Measurements from ENCODE around the gene SLC16A11. TPM values are rescaled to one million over a fixed set of nuclear protein-coding genes. Genes with fewer than 3 reads are reported as not detected.
"Not testable (repeated sequence)": the region's sequence is repeated elsewhere in the genome, so short reads cannot be mapped to it uniquely, and the experiment has no call there.

The SLC16A11 gene
- total RNA-seq, 1 donor from 2014 or later: 2.5 TPM

- ATAC-seq (no peak), DNase-seq (ENCODE audit: low spot score) (no peak)
These were observed 16.4 kb upstream of the SLC16A11 start for GRCh38 chr17:7060165-7060891.

- no peak for DNase-seq (ENCODE audit: low spot score)
- ATAC-seq: peak; percentile 32
These were observed 15.0 kb upstream of the SLC16A11 start for GRCh38 chr17:7058831-7059447.

GRCh38 chr17:7056386-7056785, 12.5 kb upstream of the SLC16A11 start:
- ATAC-seq (no peak), DNase-seq (ENCODE audit: low spot score) (no peak)

GRCh38 chr17:7050583-7050982, 6.7 kb upstream of the SLC16A11 start:
- not testable (repeated sequence) for ATAC-seq; DNase-seq (ENCODE audit: low spot score)

GRCh38 chr17:7048968-7049367, 5.1 kb upstream of the SLC16A11 start:
- ATAC-seq (no peak), DNase-seq (ENCODE audit: low spot score) (no peak)

GRCh38 chr17:7047566-7047965, 3.7 kb upstream of the SLC16A11 start:
- DNase-seq (ENCODE audit: low spot score) (no peak), ATAC-seq (no peak)

GRCh38 chr17:7046725-7047397, 3.0 kb upstream of the SLC16A11 start:
- not testable (repeated sequence) for ATAC-seq; DNase-seq (ENCODE audit: low spot score)

GRCh38 chr17:7046127-7046724, 2.3 kb upstream of the SLC16A11 start:
- ATAC-seq (no peak), DNase-seq (ENCODE audit: low spot score) (no peak)

- ATAC-seq (peak; percentile 36), DNase-seq (ENCODE audit: low spot score) (no peak)
These were observed 1.7 kb upstream of the SLC16A11 start for GRCh38 chr17:7045492-7046126.

- ATAC-seq (peak; percentile 59), DNase-seq (ENCODE audit: low spot score) (peak; percentile 75)
These were observed 753 bp downstream of the SLC16A11 start for GRCh38 chr17:7043182-7043496.

- ATAC-seq (peak; percentile 3), DNase-seq (ENCODE audit: low spot score) (no peak)
These were observed 1.3 kb downstream of the SLC16A11 start for GRCh38 chr17:7042501-7043181.

- DNase-seq (ENCODE audit: low spot score) (no peak), ATAC-seq (peak; percentile 8)
These were observed 2.0 kb downstream of the SLC16A11 start for GRCh38 chr17:7041607-7042500.

GRCh38 chr17:7039832-7040231, 4.1 kb downstream of the SLC16A11 start:
- DNase-seq (ENCODE audit: low spot score): no peak
- ATAC-seq: no peak

GRCh38 chr17:7038025-7038862, 5.6 kb downstream of the SLC16A11 start:
- DNase-seq (ENCODE audit: low spot score): peak; percentile 83
- peak; percentile 26 for ATAC-seq

- DNase-seq (ENCODE audit: low spot score): peak; percentile 100
- peak; percentile 74 for ATAC-seq
These were observed 8.1 kb downstream of the SLC16A11 start, which contains the start of gene SLC16A13 for GRCh38 chr17:7035591-7036368. TSS of gene SLC16A13 (plus strand) at chr17:7036015. CDS start at chr17:7036383, 368 bp downstream.

GRCh38 chr17:7034955-7035590, 8.8 kb downstream of the SLC16A11 start:
- DNase-seq (ENCODE audit: low spot score): no peak

GRCh38 chr17:7029659-7030058, 14.2 kb downstream of the SLC16A11 start:
- ATAC-seq: no peak
- no peak for DNase-seq (ENCODE audit: low spot score)

More at GRCh38 chr17:7034955-7035590, 8.8 kb downstream of the SLC16A11 start:
- peak; percentile 0 for ATAC-seq

All from left lobe of liver (tissue), 2 donors.